Activated T-cell treated with anti-CD3 and anti-CD28 coated beads for 48 hours (primary cell): Measurements from ENCODE around the gene ADGRG3.

Source experiments
- DNase-seq: peaks from one replicate; pipeline ENCODE4 v3.0.0-alpha.2; 2020; ENCODE audit warnings: low read depth

Gene ADGRG3

GRCh38 chr16:57630931-57631845, 36.9 kb upstream of the ADGRG3 start:
- no peak for DNase-seq

- DNase-seq: no peak
These were observed 35.5 kb upstream of the ADGRG3 start for GRCh38 chr16:57632568-57632967.

DNA sequence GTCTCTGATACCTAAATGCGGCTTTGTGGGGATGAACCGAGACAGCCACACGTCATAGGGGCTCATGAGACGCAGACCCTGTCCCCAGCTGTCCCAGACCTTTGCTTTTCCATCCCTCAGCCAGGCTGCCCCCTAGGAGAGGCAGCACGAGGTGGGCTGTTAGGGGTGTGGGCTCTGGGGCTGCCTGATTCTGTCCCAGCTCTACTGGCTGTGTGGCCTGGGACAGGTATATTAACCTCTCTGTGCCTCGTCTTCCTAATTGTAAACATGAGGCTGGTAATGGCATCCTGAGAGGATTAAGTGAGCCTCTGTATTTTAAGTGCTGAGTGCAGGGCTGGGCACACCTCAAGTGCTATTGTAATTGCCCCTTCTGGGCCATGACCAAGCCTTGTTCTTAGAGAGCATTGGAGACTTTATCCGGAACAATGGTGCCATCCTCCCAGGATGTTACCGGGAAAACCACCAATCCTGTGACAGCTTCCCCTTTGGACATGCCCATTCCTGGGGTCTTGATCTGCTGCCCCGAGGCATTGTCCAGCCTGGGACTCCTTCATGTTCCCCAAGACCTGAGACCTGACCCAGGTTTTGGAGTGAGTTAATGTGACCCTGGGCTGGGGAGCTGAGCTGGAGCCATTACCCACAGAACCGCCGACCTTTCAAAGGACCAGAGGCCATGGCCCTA, 34.6 kb upstream of the ADGRG3 start:
- no peak for DNase-seq

- DNase-seq: no peak
These were observed 33.9 kb upstream of the ADGRG3 start for GRCh38 chr16:57634171-57634570.

- no peak for DNase-seq
These were observed 32.6 kb upstream of the ADGRG3 start for GRCh38 chr16:57635266-57636097.

DNA sequence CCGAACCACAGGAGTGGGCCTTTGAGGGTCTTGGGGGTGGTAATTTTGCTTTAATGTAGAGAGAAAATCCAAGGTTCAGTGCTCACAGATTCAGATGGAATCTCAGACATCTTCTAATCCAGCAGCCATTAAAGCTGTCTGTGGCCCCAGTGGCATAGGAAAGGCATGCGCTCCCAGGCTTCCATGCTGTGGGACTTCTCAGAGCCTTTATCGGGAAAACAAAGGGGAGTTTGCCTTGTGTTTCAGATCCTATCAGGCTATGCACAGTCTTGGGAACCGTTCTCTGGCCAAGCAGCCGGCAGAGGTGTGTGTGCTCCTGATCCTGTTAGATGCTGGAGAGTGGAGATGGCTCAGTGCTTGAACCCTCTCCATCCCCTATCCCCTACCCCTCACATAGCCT, 31.9 kb upstream of the ADGRG3 start:
- DNase-seq: no peak

DNA sequence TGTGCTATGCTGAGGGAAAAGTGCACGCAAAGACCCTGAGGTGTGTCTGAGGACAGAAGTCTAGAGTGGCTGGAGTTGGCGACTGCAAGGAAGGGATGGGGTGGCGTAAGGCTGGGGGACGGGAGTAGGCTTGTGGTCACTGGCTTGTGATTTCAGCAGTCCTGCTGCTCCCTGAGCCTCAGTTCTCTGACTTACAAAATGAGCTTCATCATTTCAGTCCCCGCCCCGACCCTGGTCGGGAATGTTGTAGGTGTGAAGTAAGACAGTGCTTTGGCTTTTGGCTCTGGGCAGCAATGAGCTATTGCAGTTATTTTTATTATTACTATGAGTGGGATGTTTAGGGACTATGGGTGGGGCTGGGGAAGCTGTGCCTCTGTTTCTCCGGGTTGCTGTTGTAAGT, 31.1 kb upstream of the ADGRG3 start:
- no peak for DNase-seq

GRCh38 chr16:57637424-57637823, 30.7 kb upstream of the ADGRG3 start:
- DNase-seq: no peak

GRCh38 chr16:57637965-57638364, 30.1 kb upstream of the ADGRG3 start:
- no peak for DNase-seq

- no peak for DNase-seq
These were observed 29.7 kb upstream of the ADGRG3 start for GRCh38 chr16:57638381-57638780.

DNA sequence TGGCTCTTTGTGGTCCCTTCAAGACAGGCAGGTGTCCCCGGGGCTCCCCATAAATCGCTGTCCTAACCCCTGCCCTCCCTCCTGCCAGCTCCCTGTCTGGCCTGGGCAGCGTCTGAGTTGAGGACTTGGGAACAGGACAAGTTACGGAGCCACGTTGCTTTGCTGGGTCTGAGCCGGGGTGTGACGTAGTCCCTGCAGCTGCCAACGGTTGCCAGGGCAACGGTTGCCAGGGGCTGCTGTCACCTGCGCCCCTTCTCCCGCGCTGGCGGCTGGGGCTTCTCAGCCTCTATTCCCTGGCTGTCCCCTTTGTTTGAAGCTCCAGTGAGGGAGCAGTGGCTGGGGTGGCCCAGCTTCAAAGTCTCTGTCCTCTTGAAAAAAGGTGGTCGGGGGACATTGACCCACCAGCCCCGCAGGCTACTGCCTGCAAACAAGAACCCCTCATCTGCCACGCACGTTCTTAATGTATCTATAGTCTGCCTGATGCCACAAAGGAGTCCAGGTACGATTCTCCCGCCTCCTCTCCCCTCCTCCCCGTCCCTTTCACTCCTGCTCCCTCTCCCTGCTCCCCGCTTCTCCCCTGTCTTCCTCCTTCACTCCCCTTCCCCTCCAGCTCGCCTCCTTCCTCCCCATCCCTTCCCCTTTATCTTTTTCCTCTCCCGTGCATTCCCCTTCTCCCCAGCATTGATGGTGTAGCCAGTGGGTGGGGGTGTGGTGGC, 28.8 kb upstream of the ADGRG3 start:
- no peak for DNase-seq

DNA sequence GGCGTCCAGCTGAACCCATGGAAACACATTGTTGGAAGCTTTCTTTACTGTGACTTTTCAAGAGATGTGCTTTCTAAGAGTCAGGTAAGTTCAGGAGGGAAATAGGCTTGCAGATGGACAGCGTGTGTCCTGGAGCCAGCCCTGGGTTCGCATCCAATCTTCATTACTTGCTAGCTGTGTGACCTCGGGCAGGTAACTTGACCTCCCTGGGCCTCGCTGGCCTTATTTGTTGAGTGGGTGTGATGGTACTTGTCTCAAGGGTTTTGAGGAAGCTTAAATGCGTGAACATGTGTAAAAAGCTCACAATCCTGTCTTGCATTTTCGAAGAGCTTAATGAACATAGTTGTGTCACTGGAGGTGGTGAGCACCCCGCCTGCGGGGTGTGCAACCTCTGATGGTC, 27.9 kb upstream of the ADGRG3 start:
- DNase-seq: no peak

DNA sequence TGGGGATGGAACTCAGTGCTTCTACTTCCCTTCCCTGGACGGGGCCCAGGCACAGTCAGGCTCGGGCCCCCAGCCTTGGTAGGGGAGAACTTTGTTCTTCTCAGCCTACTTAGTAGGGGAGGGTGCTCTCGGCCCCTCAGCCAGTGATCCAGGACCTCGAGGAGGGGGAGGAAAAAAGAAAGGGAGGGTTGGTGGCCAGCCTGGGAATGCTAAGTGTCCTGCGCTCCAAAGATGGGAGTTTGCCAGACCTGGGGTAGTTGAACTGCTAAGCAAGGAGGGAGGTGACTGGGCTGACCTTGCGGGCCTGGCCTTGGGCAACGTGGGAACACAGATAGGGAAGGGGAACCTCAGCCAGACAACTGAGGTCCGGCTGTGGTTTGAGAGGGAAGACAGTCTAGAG, 27.5 kb upstream of the ADGRG3 start:
- DNase-seq: no peak

GRCh38 chr16:57642160-57643135, 25.7 kb upstream of the ADGRG3 start:
- no peak for DNase-seq

DNA sequence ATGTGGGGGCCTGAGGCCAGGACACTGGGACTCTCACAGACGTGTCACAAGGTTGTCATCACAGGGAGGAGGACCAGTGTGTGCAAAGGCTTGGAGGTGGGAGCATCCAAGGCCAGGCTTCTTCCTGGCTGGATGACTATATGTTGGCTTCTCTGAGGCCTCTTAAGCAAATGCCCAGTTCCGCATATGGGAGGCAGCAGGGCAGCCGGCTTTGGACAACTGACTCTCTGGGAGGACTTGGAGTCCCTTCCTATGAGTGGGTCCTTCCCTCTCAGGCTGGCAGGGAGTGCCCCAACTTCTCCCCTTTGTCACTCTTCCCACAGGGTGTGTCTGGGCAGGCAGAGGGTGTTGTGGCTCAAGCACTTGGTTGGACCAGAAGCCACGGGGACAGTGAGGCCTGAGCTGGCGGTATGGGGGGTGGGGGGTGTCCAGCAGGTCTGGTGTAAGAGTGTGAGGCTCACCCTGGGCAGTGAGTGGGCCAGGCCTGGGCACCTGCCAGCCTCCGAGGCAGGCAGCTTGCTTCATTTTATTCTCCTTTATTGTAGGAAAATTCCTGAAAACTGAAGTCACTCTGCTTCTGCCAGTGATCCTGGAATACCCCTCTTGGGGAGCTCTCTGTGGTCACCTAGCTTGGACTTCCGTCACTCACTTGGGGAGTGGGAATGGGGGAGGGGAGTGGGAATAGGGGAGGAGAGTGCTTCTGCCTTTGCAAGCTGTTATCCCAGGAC, 24.8 kb upstream of the ADGRG3 start:
- no peak for DNase-seq

- DNase-seq: no peak
These were observed 24.2 kb upstream of the ADGRG3 start for GRCh38 chr16:57643910-57644309.

DNA sequence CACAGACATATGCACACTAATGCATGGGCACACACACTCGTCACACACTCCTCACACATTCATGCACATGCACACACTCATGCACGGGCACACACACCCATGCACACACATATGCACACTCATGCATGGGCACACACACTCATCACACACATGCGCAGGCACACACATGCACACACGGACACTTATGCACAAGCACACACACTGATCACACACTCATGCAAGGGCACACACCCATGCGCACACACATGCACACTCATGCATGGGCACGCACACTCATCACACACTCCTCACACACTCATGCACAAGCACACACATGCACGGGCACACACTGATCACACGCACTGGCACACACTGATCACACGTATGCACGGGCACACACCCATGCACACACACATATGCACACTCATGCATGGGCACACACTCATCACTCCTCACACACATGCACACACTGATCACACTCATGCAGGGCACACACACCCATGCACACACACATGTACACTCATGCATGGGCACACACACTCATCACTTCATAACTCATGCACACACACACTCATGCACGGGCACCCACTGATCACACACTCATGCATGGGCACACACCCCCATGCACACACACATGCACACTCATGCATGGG, 23.6 kb upstream of the ADGRG3 start:
- no peak for DNase-seq

GRCh38 chr16:57645169-57645568, 22.9 kb upstream of the ADGRG3 start:
- no peak for DNase-seq

- no peak for DNase-seq
These were observed 22.3 kb upstream of the ADGRG3 start for GRCh38 chr16:57645691-57646387.
